Measurements from ENCODE around the gene DOK7. TPM values are rescaled to one million over a fixed set of nuclear protein-coding genes. Genes with fewer than 3 reads are reported as not detected.
A peak's percentile ranks its signal among the peaks of the same experiment; 100 is the strongest.

The DOK7 gene
- polyA plus RNA-seq, 3 donors, result not detected

GRCh38 chr4:3443750-3444309, 19.3 kb upstream of the DOK7 start:
- Histone ChIP-seq H3K27ac (ENCODE audit: low read depth in 1 of 2, low read length in 2 of 2) (no peak overlapping the region), H3K36me3 (replicated peaks in 1 of 2; ENCODE audit: control insufficient read depth in 1 of 2, insufficient read depth in 2 of 2, low read length in 2 of 2) (no peaks in the 10 kb centered on the region), H3K9me3 (replicated peaks in 1 of 2; ENCODE audit: control insufficient read depth in 1 of 2, insufficient read depth in 1 of 2, low read length in 2 of 2) (no peaks in the 10 kb centered on the region), H3K79me2 (ENCODE audit: insufficient read depth, low read length) (no peaks in the 10 kb centered on the region), H3K4me2 (replicated peaks; ENCODE audit: extremely low read depth, low read length, poor library complexity, severe bottlenecking) (no peak overlapping the region), H2AFZ (ENCODE audit: insufficient read depth, low read depth, low read length, poor library complexity, severe bottlenecking) (peak overlapping the region; percentile 50), H3K4me1 (ENCODE audit: control insufficient read depth in 1 of 2, insufficient read depth in 2 of 2, low read length in 2 of 2) (peaks cover 5 to 6% of the 10 kb centered on the region in 2 donors), H3K27me3 (ENCODE audit: control insufficient read depth in 2 of 2, insufficient read depth in 2 of 2, low read length in 2 of 2) (no peaks in the 10 kb centered on the region), H3K9ac (ENCODE audit: insufficient read depth, low read length, poor library complexity, severe bottlenecking) (no peak overlapping the region), H4K20me1 (ENCODE audit: insufficient read depth, low read length) (no peaks in the 10 kb centered on the region), H3K4me3 (replicated peaks in 1 of 3; ENCODE audit: low read depth in 2 of 3, low read length in 3 of 3) (no peak overlapping the region)
- no peak for DNase-seq
- WGBS (ENCODE audit: insufficient coverage), result 66% methylated on average over 15 of the region's 17 CpGs
- peaks cover 0 to 3% (median 1%) of the 10 kb centered on the region in 3 donors for H3K27me3 Mint-ChIP-seq (ENCODE audit: low read depth in 3 of 3)
- peaks cover 10% of the 10 kb centered on the region for H3K4me1 Mint-ChIP-seq
- TF ChIP-seq, protein P1, sequence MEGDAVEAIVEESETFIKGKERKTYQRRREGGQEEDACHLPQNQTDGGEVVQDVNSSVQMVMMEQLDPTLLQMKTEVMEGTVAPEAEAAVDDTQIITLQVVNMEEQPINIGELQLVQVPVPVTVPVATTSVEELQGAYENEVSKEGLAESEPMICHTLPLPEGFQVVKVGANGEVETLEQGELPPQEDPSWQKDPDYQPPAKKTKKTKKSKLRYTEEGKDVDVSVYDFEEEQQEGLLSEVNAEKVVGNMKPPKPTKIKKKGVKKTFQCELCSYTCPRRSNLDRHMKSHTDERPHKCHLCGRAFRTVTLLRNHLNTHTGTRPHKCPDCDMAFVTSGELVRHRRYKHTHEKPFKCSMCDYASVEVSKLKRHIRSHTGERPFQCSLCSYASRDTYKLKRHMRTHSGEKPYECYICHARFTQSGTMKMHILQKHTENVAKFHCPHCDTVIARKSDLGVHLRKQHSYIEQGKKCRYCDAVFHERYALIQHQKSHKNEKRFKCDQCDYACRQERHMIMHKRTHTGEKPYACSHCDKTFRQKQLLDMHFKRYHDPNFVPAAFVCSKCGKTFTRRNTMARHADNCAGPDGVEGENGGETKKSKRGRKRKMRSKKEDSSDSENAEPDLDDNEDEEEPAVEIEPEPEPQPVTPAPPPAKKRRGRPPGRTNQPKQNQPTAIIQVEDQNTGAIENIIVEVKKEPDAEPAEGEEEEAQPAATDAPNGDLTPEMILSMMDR (IDR thresholded peaks at IDR 0.05), result peak; percentile 74
- intact Hi-C loops (cut with micrococcal nuclease), result loop anchor here (1.0 to 10.0 kb wide), 4 partner anchors 98 to 252 kb away; no protein-coding TSS in a partner anchor
- H3K36me3 Mint-ChIP-seq, result no peaks in the 10 kb centered on the region
- H3K27ac Mint-ChIP-seq, result no peak overlapping the region
- H3K9me3 Mint-ChIP-seq, result peaks cover 0 to 3% (median 0%) of the 10 kb centered on the region in 7 donors
- H3K4me3 Mint-ChIP-seq, result no peak overlapping the region

DNA sequence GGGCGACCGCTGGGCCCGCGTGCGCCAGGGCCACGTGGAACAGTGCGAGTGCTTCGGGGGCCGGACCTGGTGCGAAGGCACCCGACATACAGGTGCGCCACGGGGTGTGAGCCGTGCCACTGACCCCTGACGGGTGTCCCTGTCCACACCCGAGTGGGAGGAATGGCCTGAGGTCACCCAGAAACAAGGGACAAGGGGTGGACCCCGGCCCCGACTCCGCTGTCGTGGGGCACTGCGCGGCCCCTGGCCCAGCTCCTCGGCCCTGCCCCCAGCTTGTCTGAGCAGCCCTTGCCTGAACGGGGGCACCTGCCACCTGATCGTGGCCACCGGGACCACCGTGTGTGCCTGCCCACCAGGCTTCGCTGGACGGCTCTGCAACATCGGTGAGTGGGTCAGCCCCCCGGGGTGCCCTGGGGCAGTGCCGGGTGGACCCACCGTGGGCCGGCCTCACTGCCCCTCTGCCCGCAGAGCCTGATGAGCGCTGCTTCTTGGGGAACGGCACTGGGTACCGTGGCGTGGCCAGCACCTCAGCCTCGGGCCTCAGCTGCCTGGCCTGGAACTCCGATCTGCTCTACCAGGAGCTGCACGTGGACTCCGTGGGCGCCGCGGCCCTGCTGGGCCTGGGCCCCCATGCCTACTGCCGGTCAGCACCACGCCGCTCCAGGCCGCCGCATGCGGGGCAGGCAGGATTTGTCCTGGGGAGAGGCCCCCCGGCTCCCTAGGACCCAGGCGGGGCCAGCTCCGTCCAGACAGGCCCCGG, 18.6 kb upstream of the DOK7 start:
- peaks cover 10% of the 10 kb centered on the region for H3K4me1 Mint-ChIP-seq
- H3K9me3 Mint-ChIP-seq, result peaks cover 0 to 3% (median 0%) of the 10 kb centered on the region in 7 donors
- Histone ChIP-seq H3K4me3 (replicated peaks in 1 of 3; ENCODE audit: low read depth in 2 of 3, low read length in 3 of 3) (no peak overlapping the region), H3K4me1 (ENCODE audit: control insufficient read depth in 1 of 2, insufficient read depth in 2 of 2, low read length in 2 of 2) (peaks cover 5 to 6% of the 10 kb centered on the region in 2 donors), H4K20me1 (ENCODE audit: insufficient read depth, low read length) (no peaks in the 10 kb centered on the region), H3K27me3 (ENCODE audit: control insufficient read depth in 2 of 2, insufficient read depth in 2 of 2, low read length in 2 of 2) (no peaks in the 10 kb centered on the region), H3K27ac (ENCODE audit: low read depth in 1 of 2, low read length in 2 of 2) (no peak overlapping the region), H3K36me3 (replicated peaks in 1 of 2; ENCODE audit: control insufficient read depth in 1 of 2, insufficient read depth in 2 of 2, low read length in 2 of 2) (no peaks in the 10 kb centered on the region), H3K79me2 (ENCODE audit: insufficient read depth, low read length) (no peaks in the 10 kb centered on the region), H3K4me2 (replicated peaks; ENCODE audit: extremely low read depth, low read length, poor library complexity, severe bottlenecking) (no peak overlapping the region), H2AFZ (ENCODE audit: insufficient read depth, low read depth, low read length, poor library complexity, severe bottlenecking) (no peak overlapping the region), H3K9ac (ENCODE audit: insufficient read depth, low read length, poor library complexity, severe bottlenecking) (no peak overlapping the region), H3K9me3 (replicated peaks in 1 of 2; ENCODE audit: control insufficient read depth in 1 of 2, insufficient read depth in 1 of 2, low read length in 2 of 2) (no peaks in the 10 kb centered on the region)
- no peak overlapping the region for H3K27ac Mint-ChIP-seq
- intact Hi-C loops (cut with micrococcal nuclease), result loop anchor here (5.0 to 10.0 kb wide), 2 partner anchors 250 to 252 kb away; no protein-coding TSS in a partner anchor
- WGBS (ENCODE audit: insufficient coverage), result 96% methylated on average over 55 of the region's 56 CpGs
- TF ChIP-seq, protein P1 (IDR thresholded peaks at IDR 0.05), result no peak
- H3K4me3 Mint-ChIP-seq, result no peak overlapping the region
- H3K27me3 Mint-ChIP-seq (ENCODE audit: low read depth in 3 of 3), result peaks cover 0 to 3% (median 1%) of the 10 kb centered on the region in 3 donors
- no peaks in the 10 kb centered on the region for H3K36me3 Mint-ChIP-seq
- DNase-seq, result no peak

Data from CD14-positive monocyte (primary cell).